Adrenal gland (tissue), 12 donors: ENCODE measurements around the gene GNPDA2. TPM values are rescaled to one million over a fixed set of nuclear protein-coding genes. Genes with fewer than 3 reads are reported as not detected.

Experiments
- DNase-seq, 7 donors: peaks; one replicate each; pipeline ENCODE4 v3.0.0-alpha.2; 2019 to 2020
- H3K27ac ChIP-seq, 5 donors: fragments of 200-600 bp; sonication (generic) in 4 of 5; 1 replicate in 3 of 5; 2 replicates in 2 of 5; pipeline versions ENCODE4 v1.5.1 to v1.8.0; 2016 to 2020; ENCODE audit warnings: mild to moderate bottlenecking in 1 of 5
- H3K27me3 ChIP-seq: fragments of 200-600 bp; 2 replicates; pipeline ENCODE4 v1.8.0; 2021
- H3K36me3 ChIP-seq, 2 donors: fragments of 200-600 bp; replicated peaks in 1 of 2; 1 replicate in 1 of 2; 2 replicates in 1 of 2; pipeline versions ENCODE4 v1.5.1 to v1.8.0; 2018 to 2022
- H3K4me1 ChIP-seq, 2 donors: fragments of 200-600 bp; replicated peaks in 1 of 2; 1 replicate in 1 of 2; 2 replicates in 1 of 2; pipeline versions ENCODE4 v1.5.1 to v1.8.0; 2018 to 2021
- H3K4me3 ChIP-seq, 4 donors: fragments of 200-600 bp; sonication (generic) in 3 of 4; one replicate each; pipeline ENCODE4 v1.5.1; 2016 to 2018
- H3K9me3 ChIP-seq, 3 donors: fragments of 200-600 bp; sonication (generic) in 1 of 3; replicated peaks in 1 of 3; 1 replicate in 2 of 3; 2 replicates in 1 of 3; pipeline versions ENCODE4 v1.5.1 to v1.8.0; 2016 to 2021
- CTCF ChIP-seq, 6 experiments: fragments of 450-650 bp in 4 of 6; fragments of 200-600 bp in 2 of 6; sonication (generic) in 1 of 6; IDR thresholded peaks; 1 replicate in 5 of 6; 2 replicates in 1 of 6; pipeline versions ENCODE4 v1.5.1 to v1.8.0; 2016 to 2021; ENCODE audit warnings: antibody characterized with exemption in 6 of 6, mild to moderate bottlenecking in 2 of 6, moderate library complexity in 1 of 6
- POLR2A ChIP-seq, 2 donors: fragments of 450-650 bp; IDR thresholded peaks; one replicate each; pipeline ENCODE4 v1.6.1; 2017; ENCODE audit warnings: antibody characterized with exemption in 2 of 2, mild to moderate bottlenecking in 2 of 2, moderate library complexity in 1 of 2
- WGBS, 4 donors: extraction: QIAGEN DNeasy Blood & Tissue Kit in 2 of 4; methylation state at CpG; one replicate each; pipeline versions ENCODE4 v1.1.5 to v1.1.7; 2013 to 2017; 5-methylcytosine and 5-hydroxymethylcytosine counted together
- intact Hi-C, 2 donors: fragments of 100-400 bp; cut with DNase I; formaldehyde crosslinking; loops; one replicate each; pipeline versions ENCODE4 v1.14.1 to v1.15.0; 2022 to 2023
- polyA plus RNA-seq, 3 donors: library from polyadenylated mRNA; stranded (reverse); fragments of 200-250 nt in 2 of 3; fragments of 350-450 nt in 1 of 3; fragmentation: Illumina TruSeq in 1 of 3; extraction: RNeasy Lipid Tissue Mini Kit (QIAGEN cat#74804) in 1 of 3; gene quantifications; one replicate each; pipeline ENCODE4 v1.2.3, GENCODE V29; 2013 to 2014
- total RNA-seq, 9 donors: library from RNA; depleted of rRNA in 4 of 9; stranded (reverse); fragments of >200 nt in 4 of 9; fragments of 120-200 nt in 1 of 9; fragmentation: NEBNext Ultra II Directional in 1 of 9; extraction: Animal tissue kit (Norgen Biotek cat#: 25700) in 1 of 9; gene quantifications; one replicate each; pipeline versions ENCODE4 v1.1.0 to v1.2.4, GENCODE V29; 2013 to 2023
- donor health status: healthy with polysubstance abuse.
- donor health status: Bipolar disorder and iron deficiency.
- donor health status: DM: yes; HTN: yes; CAD: no.
- donor health status: DM: no; HTN: no; CAD: no.
- donor health status: DM: no; HTN: no; CAD: no.
- donor health status: DM: yes; HTN: yes; CAD: no.

Gene GNPDA2
- total and polyA plus RNA-seq, 12 donors = 9.3 to 31.1 (median 14.0) TPM

DNA sequence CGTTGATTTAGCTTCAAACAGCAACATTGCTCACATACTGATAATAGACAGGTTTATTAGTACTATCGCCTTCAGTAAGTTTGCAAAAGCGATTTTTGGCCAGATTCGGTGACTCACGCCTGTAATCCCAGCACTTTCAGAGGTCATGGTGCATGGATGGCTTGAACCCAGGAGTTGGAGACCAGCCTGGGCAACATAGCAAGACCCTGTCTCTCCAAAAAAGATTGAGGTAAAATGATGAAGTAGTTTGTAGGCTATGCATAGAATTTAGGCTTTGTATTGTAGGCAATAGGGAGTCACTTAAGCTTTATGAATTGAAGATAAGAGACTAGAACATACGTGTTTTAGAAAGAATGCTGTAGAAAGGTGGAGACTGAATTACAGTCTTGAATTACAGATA is 1.1 kb upstream of the GNPDA2 start:
- WGBS, 4 donors = 75 to 91% (median 82%) methylated on average over 6 of the region's 6 CpGs
- TF ChIP-seq POLR2A (IDR thresholded peaks at IDR 0.05) (no peak), CTCF (IDR thresholded peaks at IDR 0.05) (no peak)
- DNase-seq = no peak
- H3K27me3 ChIP-seq = no peaks in the 10 kb centered on the region
- no peak overlapping the region for H3K27ac ChIP-seq
- no peak overlapping the region for H3K4me3 ChIP-seq
- intact Hi-C loops = no loop called here
- H3K36me3 ChIP-seq = no peaks in the 10 kb centered on the region
- H3K4me1 ChIP-seq = peaks cover 7 to 25% of the 10 kb centered on the region in 2 donors
- no peaks in the 10 kb centered on the region for H3K9me3 ChIP-seq

- Histone ChIP-seq H3K27me3 (no peaks in the 10 kb centered on the region), H3K4me3 (peak overlapping the region; percentile 62 to 92 (median 84)), H3K4me1 (peaks cover 7 to 25% of the 10 kb centered on the region in 2 donors), H3K27ac (peak overlapping the region in 4 of 5 donors; percentile 39 to 93 (median 82)), H3K9me3 (no peaks in the 10 kb centered on the region), H3K36me3 (no peaks in the 10 kb centered on the region)
- 1 to 3% (median 1%) methylated on average over 9 of the region's 9 CpGs for WGBS, 4 donors
- TF ChIP-seq CTCF (IDR thresholded peaks at IDR 0.05) = no peak
- TF ChIP-seq POLR2A (IDR thresholded peaks at IDR 0.05) = no peak
- no peak for DNase-seq
- intact Hi-C loops = no loop called here
These were observed 674 bp downstream of the GNPDA2 start for GRCh38 chr4:44725726-44726037.

GRCh38 chr4:44725166-44725565 is 1.2 kb downstream of the GNPDA2 start:
- intact Hi-C loops = no loop called here
- Histone ChIP-seq H3K36me3 (no peaks in the 10 kb centered on the region), H3K27ac (no peak overlapping the region), H3K4me1 (peaks cover 7 to 25% of the 10 kb centered on the region in 2 donors), H3K9me3 (no peaks in the 10 kb centered on the region), H3K4me3 (peak overlapping the region in 1 of 4 donors; percentile 86), H3K27me3 (no peaks in the 10 kb centered on the region)
- DNase-seq = no peak
- TF ChIP-seq POLR2A (IDR thresholded peaks at IDR 0.05) (no peak), CTCF (IDR thresholded peaks at IDR 0.05) (no peak)
- WGBS, 4 donors = 43 to 62% (median 49%) methylated on average over 6 of the region's 6 CpGs

- intact Hi-C loops = no loop called here
- Histone ChIP-seq H3K4me1 (peaks cover 7 to 25% of the 10 kb centered on the region in 2 donors), H3K27ac (no peak overlapping the region), H3K36me3 (no peaks in the 10 kb centered on the region), H3K9me3 (no peaks in the 10 kb centered on the region), H3K27me3 (no peaks in the 10 kb centered on the region), H3K4me3 (no peak overlapping the region)
- DNase-seq = no peak
- TF ChIP-seq POLR2A (IDR thresholded peaks at IDR 0.05) (no peak), CTCF (IDR thresholded peaks at IDR 0.05) (no peak)
- 91 to 99% (median 97%) methylated on average over 3 of the region's 3 CpGs for WGBS, 4 donors
These were observed 4.4 kb downstream of the GNPDA2 start for GRCh38 chr4:44722001-44722400.
